Stimulated activated CD4-positive, alpha-beta T cell treated with anti-CD3 and anti-CD28 coated beads, Interleukin-1b, Interleukin-23, amount 100 ng/mL, for 4 hours (primary cell): ENCODE results near the gene DOCK9.
"Not testable (repeated sequence)": the region's sequence is repeated elsewhere in the genome, so short reads cannot be mapped to it uniquely, and the experiment has no call there.

Experiments
- DNase-seq, 2 donors: peaks; one replicate each; pipeline ENCODE4 v3.0.0-alpha.2; 2020; ENCODE audit warnings: low read depth in 2 of 2

DOCK9 gene

DNA sequence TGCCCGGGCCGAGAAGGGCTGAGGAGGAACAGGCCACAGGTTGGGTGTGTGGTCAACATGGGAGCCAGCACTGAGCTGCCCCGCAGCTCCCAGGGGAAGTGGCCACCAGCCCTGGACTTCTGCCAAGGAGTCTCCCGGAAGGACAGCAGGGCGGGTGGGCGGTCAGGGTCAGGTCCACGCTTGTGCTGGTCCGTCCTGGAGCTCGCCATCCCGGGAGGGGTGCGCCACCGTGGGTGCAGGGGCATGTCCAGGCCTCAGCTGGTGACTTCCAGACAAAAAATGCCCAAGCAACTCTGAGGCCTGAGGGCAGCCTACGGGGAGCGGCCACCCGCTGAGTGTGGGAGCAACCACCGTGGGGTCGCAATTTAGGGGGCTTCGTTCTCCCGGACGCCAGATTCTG, 203.9 kb downstream of the DOCK9 start:
- no peak for DNase-seq

DNA sequence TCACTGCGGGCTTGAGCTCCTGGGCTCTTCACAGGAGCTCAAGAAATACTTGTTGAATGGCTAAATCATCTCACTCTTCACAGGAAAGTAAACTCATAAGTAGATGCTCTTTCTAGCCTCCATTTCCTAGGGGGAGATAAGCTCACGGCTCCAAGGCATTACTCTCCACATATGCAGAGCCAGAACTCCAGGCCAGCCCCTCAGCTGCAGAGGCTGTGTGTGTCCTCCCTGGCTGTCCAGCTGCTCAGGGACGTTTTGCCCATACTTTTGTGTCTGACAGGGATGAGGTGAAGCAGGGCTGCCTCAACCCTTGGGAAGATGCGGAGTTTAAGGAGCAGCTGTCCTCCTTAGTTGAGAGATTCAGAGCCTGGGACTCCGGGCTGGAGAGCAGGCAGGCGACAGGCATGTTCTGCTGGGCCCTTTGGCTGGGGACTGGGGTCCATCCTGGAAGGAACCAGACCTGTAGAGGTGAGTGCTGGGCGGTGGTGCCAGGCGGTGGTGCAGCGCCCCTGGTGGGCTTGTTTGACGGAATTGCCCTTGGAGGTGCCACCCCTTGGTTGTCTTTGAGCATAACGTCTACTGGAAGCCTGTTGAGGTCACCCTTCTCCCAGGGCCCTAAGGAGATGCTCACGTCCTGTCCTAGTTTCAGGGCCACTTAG, 204.9 kb downstream of the DOCK9 start:
- no peak for DNase-seq

DNA sequence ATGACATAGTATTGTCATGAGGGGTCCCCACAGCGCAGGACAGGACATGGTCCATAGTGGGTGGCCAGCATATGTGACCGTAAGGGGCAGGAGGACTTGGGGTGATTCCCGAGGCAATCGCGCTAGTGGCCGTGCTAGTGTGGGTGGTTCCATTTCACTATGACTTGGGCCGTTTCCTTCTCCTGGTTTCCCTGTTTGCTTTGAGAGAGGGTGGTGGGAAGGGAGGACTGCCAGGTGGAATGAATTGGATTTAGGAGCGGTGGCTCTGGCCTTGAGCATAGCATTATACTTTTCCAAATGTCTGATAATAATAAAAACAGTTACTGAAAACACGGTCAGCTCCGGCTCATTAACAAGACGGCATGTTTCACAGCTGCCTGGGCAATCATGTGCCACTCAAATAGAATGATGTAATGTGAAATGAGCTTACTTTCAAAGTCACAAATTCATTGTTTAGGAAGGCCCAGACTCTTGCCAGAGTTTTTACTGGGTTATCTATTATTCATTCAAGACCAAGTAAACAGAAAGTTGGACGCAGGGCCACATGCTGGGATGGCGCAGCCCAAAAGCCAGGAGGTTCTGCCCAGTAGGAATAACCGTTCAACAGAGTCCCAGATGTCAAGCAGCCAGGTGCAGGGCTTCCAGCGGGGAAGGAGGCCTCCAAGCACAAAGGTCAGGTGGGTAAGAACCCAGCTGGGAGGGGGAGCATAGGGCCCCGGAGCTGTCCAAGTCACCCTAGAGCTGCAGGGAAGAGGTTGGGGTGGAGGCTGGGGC, 205.8 kb downstream of the DOCK9 start:
- DNase-seq: no peak

DNA sequence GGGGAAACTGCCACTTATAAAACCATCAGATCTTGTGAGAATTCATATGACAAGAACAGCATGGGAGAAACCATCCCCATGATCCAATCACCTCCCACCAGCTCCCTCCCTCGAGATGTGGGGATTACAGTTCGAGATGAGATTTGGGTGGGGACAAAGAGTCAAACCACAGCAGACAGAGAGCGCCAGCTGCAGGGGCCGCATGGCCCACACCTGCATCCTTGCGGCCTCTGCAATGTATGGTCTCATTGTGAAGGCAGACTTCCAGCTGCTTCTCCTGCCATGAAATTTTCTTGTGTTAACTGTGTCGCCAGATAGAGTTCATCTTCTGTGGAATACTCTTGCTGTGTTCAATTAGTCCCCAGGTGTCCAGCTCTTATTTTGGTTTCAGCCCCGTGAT, 208.1 kb downstream of the DOCK9 start:
- DNase-seq: no peak

DNA sequence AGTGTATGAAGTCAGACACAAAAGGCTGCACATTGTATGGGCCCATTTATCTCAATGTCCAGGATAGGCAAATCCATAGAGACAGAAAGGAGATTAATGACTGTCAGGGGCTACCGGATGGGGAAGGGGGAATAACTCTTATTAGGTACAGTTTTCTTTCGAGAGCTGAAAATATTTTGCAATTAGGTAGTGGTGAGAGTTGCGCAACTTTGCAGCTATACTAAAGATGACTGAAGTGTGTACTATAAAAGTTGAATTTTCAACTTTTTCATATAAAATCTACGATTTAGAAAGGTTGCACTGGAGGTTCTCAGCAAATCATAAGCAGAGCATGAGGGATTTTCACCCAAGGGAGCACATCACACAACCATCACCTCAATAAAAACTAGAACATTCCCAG, 209.3 kb downstream of the DOCK9 start:
- no peak for DNase-seq

DNA sequence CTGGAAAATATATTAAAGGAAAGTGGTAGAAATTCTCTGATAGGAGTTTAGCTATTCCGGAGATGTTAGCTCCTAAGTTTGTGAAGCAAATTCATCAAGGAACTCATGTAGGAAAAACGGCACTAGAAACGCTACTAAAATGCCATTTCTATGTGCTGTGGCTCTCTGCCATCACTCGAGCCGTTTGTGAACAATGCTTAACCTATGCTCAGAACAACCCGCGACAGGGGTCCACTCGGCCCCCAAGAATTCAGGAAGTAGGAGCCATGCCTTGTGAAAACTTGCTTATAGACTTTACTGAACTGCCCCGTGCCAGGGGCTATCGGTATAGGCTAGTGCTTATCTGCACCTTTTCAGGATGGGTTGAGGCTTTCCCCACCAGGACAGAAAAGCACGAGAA, 211.2 kb downstream of the DOCK9 start:
- no peak for DNase-seq

DNA sequence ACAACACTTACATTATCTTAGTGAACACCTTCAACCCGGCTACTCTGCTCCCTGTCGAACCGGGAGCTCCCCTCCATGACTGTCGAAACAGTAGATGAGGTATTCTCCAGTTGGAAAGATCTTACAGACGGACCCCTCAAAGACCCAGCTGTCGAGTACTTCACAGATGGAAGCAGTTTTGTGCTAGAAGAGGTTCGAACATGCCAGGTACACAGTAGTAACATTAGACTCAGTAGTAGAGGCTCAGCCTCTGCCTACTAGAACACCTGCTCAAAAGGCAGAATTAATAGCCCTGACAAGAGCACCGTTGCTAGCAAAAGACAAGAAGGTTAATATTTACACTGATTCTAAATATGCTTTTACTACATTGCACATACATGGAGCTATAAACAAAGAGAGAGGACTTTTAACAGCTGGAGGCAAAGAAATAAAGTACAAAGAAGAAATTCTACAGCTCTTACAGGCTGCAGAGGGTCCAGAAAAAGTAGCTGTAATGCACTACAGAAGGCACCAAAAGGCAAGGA, 211.8 kb downstream of the DOCK9 start:
- no peak for DNase-seq

DNA sequence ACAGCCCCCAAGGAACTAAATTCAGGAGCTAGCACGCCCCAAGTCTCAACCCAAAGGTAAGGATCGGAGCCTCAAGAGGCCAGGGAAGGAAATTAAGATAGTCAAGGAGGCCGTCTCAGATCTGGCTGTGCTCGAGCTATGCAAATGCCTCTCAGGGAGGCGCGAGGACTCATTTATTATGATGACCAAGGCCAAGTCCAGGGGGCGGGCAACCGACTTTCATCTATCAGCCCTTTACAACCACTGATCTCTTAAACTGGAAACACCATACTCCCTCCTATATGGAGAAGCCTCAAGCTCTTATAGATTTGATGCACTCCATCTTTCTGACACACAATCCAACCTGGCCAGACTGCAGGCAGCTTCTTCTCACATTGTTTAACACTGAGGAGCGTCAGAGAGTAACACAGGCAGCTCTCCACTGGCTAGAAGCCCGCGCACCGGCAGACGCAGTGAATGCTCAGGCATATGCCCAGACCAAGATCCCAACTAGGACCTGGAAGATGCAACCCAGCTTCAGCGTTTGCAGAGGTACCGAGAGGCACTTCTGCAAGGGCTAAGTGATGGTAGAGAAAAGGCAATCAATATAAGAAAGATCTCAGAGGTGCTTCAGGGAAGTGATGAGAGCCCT, 215.8 kb downstream of the DOCK9 start:
- DNase-seq: no peak

DNA sequence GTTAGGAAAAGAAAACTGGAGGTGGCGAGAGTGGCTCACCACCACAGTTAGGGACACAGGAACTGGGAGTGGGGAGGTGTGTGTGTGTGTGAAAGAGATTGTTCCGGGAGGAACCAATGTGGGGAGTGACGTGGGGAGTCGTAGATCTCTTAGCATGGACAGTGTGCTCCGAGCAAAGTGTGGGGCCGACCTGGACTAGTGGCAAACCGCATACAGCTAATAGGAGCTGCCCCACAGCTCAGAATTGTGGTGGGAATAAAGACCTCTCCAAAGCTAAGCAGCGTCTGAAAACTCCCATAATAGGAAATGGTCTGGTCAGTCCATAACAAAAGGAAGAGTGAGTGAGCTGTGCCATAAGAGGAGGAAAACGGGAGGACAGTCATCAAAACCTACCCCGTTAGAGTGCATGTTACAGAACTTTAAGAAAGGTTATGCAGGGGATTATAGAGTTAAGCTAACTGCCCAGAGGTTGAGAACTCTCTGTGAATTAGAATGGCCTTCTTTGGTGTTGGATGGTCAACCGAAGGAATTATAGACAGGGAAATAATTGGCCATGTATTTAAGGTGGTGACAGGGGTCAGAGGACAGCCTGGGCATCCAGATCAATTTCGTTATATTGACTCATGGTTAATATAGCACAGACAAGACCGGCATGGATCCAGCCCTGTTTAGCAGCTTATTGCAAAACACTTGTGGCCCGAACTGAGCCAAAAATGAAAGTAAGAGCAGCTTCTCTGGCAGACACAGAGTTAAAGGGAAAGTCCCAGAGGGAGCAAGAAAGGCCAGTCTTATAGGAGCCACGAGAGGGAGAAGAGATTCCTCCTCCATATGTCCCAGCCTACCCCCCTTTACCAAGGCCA, 216.5 kb downstream of the DOCK9 start:
- DNase-seq: no peak

DNA sequence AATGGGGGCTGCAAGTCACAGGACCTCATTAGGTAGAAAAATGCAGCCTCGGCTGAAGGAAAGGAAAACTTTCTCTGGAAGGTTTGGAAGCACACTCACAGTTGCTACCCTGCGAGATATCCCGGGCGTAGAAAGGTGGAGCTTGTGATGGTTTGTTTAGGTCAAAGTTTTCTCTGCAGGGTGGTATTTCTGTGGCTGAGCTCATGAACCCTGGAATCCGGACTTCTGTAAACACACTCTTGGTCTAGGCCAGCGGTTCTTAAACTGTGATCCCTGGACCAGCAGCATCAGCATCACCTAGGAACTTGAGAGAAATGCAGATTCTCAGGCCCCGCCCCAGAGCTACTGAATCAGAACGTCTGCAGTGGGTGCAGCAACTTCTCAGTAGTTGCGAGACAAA, 222.1 kb downstream of the DOCK9 start:
- no peak for DNase-seq

DNA sequence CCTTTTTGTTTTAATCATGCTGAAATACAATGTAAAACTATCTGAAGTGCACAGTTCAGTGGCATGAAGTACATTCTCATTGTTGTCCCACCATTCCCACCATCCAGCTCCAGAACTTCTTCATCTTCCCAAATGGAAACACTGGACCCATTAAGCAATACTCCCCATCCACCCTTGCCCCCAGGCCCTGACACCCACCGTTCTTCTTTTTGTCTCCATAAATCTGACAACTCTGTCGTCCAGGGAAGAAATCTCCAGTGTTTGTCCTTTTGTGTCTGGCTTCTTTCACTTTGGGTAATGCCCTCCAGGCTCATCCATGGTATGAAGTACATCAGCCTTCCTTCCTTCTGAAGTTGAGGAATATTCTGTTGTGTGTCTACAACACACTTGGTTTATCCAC, 222.7 kb downstream of the DOCK9 start:
- DNase-seq: no peak

DNA sequence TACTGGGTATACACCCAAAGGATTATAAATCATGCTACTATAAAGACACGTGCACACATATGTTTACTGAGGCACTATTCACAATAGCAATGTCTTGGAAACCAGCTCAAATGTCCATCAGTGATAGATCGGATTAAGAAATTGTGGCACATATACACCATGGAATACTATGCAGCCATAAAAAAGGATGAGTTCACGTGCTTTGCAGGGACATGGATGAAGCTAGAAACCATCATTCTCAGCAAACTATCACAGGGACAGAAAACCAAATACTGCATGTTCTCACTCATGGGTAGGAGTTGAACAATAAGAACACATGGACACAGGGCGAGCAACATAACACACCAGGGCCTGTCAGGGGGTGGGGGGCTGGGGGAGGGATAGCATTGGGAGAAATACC, 223.4 kb downstream of the DOCK9 start:
- DNase-seq: not testable (repeated sequence)

DNA sequence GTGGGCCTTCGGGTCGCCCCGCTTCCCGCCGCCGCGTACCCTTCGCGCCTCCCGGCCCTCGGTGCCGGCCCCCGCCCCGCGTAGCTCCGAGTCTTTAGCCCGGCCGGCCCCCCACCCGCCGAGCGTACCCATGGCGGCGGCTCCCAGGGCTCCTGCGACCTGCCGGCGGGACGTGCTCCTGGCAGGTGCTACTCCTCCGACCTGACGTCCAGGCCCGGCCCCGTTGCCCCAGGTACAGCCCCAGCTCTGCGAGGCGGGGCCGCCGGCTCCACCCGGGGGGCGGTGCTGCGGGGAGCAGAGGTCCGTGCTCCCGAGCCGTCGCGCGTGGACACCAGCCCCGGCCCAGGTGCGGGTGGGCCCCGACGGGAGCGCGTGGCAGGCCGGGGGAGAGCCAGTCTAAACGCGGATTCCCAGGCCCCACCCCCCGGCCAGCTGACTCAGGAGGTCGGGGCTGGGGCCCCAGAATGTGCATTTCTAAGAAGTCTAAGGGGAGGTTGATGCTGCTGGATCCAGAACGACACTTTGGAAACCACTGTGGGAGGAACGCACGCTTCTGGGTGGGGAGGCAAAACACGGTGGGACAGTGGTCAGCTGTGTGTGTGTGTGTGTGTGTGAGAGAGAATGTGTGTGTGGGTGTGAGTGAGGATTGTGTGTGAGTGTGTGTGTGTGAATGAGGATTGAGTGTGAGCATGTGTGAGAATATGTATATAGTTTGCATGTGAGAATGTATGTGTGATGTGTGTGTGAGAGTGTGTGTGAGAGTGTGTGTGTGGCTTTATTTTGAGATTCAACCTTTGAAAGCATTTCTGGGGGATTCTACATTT, 225.2 kb downstream of the DOCK9 start, which contains the start of gene SLC15A1:
Gene SLC15A1 (minus strand): TSS at position 206 of the 824 bp plus-strand sequence. CDS start 74 bp downstream, at position 132.
- DNase-seq: no peak

DNA sequence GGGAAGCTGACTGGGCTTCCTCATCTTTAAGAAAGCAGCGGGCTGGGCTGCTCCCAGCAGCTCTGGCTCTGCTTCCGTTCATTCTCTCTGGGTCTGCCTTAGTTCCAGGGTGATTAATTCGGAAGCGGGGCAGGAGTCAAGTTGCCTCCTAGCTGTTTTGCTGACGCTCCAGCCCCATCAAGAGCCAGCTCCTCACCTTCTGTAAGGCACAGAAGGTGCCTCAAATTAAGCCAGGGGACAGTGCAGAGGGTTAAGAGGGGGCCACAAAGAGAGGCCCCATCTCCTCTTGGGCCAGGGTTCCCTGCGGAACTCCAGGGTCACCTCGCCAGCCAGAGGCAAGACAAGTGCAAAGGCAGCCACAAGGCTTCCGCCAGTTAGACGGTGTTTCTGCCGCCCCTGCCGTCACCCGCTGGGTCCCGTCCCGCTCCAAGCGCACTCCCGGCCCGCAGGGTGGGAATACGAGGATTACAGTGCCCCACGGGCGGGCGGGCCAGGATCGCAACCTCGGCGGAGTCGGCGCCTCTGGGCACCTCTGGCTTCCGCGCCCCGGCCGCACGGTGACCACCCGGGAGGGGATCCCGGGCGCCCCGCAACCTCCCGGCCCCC, 225.9 kb downstream of the DOCK9 start:
- no peak for DNase-seq

DNA sequence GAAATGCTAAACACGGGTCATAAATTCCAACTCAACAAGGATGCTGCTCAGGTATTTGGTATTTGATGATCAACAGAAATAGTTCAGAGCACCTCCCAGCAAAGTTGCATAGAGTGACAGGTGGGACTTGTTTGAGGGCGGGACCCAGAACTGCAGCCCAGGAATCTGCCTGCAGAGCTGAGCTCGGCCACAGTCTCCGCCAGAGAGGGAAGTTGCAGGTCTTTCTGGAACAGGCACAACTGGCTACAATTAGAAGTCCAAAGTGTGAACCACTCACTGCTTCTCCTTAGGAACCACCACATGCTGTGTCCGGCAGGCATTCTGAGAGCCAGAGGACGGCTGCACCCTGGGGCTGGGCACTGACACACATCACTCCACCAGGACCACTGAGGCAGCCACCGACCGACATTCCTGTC, 226.5 kb downstream of the DOCK9 start:
- no peak for DNase-seq

DNA sequence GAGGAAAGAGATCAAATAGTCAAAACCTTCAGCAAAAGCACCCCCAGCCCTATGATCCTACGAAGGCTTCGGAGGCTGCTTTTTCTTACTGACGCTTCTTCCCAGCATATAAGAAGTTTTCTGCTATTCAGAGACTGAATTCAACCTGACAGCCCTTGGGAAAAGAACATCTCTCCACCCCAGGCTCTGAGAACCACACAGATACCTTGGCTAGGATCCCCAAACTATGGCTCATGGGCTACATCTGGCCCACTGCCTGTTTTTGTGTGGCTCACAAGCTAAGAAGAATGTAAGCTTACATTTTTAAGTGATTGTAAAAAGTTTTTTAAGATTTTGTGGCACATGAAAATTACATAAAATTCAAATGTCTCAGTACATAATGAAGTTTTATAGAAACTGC, 228.4 kb downstream of the DOCK9 start:
- DNase-seq: no peak

DNA sequence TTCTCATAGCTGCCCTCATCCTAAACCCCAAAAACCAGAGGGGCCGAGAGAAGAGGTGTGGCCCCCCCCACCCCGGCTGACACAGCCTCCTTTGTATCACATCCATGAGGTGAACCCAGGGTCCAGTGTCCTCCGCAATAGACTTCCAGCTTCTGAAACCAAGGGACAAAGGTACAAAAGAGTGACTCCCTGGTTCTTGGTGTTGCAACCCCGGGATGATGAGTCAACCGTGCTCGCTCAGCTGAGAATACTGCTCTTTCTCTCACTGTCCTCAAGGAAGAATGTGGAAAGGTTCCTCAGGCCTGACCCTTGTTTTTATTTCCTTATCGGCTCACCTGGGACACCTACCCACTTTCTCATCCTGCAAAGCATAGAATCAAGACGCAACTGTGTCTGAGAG, 230.9 kb downstream of the DOCK9 start:
- no peak for DNase-seq
